Activated gamma-delta T cell (primary cell): ENCODE measurements around the gene SATB1.
"Not testable (repeated sequence)": the region's sequence is repeated elsewhere in the genome, so short reads cannot be mapped to it uniquely, and the experiment has no call there.

Experiments used
- DNase-seq: peaks from one replicate; lab custom pipeline; 2025; lab: John Stamatoyannopoulos, UW
- total RNA-seq, 2 donors: gene quantifications; one replicate each; lab custom pipeline; 2026; lab: John Stamatoyannopoulos, UW

SATB1 gene
- total RNA-seq: 235 to 357 reads per million in 2 donors

DNA sequence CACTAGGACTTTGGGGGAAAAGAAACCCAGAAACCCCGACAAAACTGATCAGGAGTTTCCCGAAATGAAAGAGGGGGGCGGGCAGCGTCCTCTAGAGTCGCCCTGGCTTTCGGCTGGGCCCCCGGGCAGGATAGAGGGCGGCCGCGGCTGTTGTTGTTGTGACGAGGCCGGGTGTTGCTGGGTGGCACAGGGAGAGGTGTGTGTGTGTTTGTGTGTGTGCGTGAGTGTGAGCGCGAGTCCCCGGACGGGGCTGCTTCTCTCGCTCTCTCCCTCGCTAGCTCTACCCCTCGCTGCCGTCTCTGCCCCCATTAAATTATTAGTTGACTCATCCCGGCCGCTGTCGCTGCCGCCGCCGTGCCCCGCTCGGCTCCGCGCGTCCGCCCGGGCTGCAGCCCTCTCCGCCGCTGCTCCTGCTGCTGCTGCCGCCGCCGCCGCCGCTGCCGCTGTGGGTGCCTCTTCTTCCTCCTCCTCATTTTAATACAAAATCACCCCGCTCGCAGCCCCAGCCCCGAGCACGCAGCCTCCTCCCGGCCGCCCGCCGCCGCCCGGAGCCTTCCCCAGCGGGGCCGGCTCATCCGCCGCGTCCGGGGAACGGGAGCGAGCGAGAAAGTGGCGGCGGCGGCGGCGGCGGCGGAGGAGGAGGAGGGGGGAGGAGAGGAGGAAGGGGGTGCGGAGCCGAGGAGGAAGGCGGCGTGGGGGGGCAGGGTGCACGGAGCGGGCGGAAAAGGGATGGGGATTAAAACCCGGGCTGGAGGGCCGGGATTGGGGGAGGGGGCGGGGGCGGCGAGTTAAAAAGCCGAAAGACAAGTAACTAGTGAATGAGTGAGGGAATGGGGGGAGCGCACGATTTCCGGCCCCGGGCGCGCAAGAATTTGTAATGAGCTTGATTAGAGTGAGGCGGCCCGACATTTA, at the start of gene SATB1:
Gene SATB1 (minus strand): TSS at position 611 of the 912 bp plus-strand sequence. CDS start 4,372 bp downstream, outside the sequence.
- DNase-seq: peak; percentile 54

DNA sequence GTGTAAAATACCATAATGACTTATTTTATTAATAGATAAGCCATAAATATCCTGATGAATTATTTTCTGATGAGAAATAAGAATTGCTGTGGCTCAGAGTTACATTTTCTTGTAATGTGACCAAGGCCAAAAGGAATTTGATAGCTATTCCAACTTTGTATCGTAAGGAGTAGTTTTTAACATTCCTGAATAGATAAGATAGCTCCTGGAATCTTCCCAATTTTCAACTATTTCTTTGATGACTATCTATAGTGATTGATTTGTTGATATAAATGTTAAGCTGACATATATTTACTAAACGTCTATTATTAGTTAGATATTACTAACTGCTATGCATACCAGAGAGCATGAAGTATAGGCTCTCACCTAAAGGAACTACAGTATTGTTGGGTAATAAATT, 49.1 kb upstream of the SATB1 start:
- no peak for DNase-seq

DNA sequence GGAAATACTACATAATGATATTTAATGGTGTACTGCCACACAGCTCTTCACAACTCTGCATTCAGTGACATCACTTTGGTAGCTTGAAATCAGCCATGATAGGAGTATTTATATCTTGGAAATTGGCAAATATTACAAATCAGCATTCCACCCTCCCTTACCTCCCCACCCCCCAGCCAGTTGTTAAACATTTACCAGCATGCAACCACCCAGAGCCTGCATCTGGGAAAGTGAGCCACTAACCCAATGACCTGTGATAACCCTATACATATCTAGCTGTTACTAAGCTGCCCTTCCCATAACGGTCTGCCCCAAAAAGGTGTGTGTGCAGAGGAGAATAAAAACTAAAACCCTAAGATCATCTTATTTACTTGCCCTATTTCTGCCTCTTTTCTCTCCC, 44.6 kb upstream of the SATB1 start:
- DNase-seq: no peak

DNA sequence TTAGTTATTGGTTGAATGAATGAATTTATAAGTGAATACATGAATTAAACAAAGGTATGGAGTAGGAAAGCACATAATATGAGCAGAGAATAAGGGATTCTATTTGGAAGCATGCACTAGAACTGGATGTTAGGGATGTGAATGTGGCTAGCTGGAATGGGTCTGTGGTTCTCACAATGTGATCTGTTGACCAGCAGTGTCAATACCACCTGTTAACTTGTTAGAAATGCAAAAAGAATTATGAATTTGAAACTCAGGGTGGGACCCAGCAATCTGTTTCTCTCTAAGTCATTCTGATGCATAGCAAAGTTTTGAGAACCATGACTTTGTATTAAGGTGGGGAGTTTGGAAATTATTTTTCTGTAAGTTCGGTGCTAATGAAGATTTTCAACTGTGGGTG, 41.0 kb upstream of the SATB1 start:
- DNase-seq: no peak

DNA sequence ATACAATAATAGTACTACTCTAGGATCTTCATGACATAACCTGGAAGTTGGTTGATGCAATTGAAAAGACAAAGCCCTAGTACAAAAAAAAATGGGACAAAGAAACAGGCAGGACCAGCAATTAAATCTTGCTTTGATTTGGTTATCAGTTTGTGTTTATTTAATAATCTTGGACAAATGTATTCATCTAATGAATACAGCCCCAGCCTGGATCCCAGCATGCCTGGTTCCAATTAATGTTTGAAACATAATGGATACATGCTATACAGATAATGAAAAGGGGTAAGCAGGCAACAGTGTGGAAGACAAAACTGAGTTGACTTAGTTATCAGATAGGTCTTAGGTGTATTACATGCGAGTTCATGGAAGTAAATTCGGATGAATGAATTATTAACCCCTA, 29.6 kb upstream of the SATB1 start:
- no peak for DNase-seq

DNA sequence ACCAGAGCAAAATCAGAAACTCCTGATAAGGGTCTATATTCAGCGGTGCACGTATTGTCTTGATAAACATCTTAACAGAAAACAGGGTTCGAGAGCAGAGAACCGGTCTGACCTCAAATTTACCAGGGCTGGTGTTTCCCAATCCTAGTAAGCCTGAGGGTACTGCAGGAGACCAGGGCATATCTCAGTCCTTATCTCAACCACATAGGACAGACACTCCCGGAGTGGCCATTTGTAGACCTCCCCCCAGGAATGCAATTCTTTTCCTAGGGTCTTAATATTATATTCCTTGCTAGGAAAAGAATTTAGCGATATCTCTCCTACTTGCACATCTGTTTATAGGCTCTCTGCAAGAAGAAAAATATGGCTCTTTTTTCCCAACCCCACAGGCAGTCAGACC, 24.5 kb upstream of the SATB1 start:
- DNase-seq: not testable (repeated sequence)

DNA sequence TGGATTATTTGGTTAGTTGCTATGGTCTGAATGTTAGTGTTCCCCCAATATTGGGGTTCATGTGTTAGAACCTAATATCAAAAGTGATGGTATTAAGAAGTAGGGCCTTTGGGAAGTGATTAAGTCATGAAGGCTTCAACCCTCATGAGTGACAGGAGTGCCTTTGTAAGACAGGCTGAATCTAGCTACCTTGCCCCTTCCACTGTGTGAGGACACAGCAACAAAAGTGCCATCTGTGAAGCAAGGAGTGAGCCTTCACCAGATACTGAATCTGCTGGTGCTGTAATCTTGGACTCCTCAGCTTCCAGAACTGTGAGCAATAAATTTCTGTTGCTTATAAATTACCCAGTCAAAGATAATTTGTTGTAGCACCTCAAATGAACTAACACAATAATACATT, 22.6 kb upstream of the SATB1 start:
- DNase-seq: no peak

DNA sequence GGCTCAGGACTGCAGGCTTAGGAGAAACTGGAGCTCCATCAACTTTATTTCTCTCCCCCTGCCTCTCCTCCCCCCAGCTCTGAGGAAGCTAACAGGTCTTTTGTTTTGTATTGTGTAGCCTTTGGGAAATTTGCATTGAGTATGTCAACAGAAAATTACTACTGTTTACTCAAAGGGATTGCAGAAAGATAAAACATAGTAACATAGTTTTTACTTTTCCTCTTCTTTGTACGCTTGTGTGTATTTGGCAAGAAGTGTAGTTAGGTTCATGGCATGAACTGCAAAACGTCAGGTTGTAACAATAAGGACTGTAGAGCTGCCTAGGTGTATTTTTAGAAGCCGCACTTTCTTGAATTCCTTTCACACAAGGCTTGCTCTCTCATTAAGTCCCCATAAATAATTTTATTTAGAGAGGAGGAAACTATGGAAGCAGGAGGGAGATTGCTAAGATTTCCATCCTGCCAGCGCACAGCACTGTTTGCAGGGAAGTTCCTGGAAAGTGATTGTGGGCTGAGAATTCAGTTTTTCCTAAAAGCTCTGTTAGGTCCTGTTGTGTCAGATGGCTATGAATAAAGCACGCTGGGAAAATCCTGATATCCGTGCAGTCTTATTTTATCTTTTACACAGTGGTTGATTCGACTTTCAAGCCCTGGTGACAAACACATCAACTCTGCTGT, 21.1 kb upstream of the SATB1 start:
- no peak for DNase-seq

DNA sequence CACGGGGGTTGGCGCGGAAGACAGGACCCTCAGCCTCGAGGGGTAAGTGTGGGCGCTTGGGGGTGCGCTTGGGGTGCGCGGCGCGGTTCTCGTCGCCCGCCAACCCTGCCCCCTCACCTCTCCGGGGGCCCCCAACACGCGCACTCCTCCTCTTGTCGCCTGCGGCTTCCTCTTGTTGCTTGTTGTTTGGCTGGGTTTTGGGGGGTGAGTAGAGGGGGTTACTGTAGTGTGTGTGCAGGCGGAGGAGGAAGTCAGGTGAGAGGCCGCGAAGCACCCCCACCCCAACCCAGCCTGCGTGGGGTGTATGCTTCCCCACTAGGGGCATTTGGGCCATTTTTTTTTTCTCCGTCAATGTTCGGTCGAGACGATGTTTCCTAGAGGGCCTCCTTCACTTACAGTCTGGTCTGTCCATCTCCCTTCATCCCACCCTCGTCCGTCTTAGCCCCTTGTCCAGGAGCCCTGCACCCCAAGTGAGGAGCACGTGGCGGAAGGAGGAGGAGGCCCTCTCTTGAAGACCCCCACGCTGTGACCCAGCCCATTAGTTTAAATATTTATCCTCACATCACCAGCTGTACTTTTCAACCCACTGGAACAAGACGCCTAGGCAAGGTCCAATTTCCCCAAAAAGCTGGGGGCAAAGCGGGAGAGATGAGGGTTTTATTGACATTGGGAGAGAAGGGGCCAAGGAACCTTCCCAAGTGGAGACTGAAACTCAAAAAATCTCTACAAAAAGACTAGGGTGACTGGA, 20.4 kb upstream of the SATB1 start:
- peak; percentile 72 for DNase-seq

DNA sequence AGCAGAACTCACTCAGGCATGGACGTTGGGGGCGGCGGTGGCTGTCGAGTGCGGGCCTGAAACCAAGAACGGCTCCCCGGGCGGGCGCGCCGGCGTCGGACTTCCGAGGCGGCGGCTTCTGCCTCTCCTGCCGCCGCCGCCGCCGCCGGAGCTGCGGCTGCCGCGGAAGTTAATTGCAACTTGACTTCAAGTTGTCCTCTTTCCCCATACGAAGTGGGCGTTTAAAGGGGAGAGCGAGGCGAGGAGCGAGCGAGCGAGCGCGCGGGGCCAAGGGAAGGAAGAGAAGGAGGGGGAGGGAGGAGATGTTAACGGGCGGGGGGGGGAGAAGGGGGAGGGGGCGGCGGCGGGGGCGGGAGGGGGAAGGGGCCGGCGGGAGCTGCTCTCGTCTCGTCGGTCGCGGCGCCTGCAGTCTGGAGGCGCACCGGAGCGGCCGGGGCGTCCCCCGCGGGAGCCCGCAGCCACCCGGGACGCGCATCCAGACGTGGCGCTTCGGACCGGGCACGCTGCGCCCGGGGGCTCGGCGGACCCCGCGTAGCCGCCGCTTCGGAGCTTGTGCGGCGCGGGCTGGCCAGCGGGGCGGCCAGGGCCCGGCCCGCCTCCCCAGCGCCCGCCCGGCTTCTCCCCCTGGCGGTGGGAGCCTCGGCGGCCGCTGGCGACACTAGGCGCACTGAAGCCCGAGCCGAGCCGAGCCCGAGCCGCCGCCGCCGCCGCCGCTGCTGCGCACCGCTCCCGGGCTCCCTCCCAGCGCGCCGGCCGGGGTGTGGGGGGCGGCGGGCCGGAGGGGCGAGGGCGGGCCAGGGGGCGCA, 19.7 kb upstream of the SATB1 start:
- DNase-seq: peak; percentile 72

DNA sequence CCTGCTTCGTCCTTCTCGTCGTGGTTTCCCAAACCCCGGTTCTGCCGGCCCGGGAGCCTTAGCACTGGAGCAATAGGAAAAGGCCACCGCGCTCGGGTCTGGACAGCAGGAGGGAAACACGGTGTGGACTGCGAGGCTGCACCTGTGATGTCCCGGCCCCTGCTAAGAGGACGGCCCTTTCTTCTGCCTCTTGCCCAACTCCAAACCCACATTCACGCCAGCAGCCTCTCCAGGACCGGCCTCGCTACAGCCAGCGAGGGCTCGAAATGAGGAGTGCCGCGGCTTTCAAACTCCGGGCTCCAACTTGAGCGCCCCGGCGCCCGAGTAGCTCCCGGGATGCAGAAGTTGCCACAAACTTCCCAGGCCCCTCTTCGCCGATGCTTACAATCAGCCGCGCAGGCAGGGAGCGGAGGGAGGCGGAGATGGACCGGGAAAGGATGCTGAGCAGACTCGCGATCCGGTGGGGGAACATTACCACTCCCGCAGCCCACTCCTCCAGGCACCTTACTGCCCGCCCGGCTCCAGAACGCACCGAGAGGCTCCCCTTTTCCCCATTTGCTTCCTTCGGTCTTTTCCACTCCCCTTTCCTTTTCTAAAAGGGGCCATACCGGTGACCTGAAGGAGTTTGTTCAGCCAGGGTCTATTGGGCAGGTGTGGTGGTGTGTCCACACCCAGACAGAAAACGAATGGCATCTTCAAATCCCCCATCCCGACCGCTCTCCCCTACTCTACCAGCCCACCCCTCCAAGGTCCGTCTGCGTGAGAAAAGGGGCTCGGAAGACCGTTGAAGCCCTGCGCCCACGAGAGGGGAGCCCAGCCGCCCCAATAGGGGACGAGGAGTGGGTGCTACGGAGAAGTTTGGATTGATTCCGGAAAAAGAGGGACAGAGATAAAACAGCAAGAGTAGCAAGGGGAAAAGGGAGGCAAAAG, 18.8 kb upstream of the SATB1 start:
- no peak for DNase-seq

DNA sequence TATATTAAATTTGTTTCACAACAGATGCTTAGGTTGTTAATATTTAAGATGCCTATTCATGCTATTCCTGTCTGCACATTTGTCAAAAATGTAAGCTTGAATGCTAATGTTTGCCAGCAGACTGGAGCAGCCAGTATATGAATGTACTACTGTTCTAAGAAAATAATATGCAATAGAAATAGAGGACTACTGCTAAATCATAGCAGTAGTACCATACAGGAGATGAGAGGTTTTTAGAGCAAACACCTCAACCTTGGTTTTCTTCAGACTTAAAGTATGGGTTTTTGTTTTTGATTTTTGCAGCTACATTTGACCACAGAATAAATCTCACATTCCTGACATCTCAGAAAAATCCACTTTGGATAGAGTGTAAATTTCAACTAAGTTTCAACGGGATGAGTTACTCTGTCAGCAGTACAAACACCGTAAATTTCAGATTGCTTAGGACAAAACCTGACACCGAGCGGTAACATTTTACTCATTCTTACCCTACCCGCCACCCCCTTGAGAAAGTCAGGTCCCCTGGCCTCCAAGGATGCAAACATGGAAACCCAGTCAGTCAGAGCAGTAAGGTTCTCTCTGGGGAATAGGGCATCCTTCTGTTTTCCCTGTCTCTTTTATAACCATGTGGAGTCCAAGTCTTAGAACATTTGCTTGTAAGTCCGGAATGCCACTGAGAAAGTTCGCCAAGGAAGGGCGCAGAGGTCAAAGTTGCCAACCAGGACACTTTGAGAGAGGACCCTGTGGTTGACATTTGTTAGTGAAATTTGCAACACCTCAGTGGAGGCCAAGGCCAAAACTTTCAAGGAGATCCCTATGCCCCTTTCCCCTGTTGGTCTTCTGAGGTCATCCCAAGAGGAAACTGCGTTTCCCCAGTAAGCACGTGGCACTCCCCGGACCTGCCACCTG, 17.9 kb upstream of the SATB1 start:
- DNase-seq: no peak

DNA sequence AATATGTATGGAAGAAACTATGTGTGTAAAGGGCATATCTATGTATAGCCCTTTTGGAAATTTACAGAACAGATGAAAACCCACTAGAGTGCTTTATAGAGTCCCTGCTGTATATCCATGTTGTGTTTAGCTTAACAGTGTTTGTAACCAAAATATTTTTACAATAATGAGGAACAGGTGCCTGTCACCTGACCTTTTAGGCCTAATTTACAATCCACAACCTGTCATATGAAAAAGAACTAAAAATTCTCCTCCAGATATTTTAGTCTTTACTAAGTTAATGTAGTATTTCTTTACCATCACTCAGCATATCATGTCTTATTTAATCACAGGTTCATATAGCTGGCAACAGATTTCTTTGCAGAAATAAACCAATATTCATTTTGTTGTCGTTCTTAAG, 16.4 kb upstream of the SATB1 start:
- DNase-seq: no peak

DNA sequence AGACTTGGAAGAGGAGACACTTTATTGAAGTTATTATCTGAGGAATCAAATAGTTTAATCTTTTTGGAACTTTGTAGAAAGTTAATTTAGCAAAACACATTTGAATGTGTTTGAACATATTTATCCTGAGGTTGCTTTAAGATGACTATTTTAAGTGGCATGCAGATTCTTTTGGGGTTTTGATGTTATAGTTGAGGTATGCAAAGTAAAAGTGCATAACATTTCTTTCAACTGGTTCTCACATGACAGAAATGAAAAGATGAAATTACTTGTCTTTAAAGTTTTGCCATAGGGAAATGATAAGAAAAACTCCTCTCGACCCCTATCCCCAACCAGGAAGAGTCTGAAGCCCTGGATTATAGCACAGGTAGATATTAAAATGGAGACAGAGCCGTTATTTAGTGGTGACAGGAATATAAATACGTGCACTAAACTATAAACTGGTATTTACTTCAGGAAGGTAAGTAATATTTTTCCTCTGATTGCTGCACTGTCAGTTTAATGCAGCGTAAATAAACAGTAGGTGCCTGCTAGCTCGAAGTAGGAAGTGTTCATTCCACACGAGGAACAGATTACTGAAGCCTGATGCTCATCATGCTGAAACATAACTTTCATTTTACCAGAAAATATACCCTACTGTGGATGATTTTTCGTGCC, 15.1 kb upstream of the SATB1 start:
- no peak for DNase-seq

DNA sequence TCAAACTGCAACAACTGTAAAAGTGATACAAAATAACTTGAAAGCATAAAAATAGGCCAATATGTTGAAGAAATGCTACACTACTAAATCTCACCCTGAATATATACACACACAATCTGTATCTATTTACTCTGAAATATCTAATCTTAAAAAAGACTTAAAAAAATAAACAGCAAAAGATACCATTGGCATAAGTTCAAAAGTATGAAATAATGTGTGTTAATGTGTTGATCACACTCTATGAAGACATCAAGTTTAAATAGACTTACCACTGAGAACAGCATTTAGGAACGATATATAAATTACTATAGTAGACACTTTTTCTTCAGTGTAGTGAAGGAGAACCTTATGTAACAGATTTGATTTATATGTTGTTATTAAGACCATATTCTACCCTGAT, 14.1 kb upstream of the SATB1 start:
- no peak for DNase-seq

DNA sequence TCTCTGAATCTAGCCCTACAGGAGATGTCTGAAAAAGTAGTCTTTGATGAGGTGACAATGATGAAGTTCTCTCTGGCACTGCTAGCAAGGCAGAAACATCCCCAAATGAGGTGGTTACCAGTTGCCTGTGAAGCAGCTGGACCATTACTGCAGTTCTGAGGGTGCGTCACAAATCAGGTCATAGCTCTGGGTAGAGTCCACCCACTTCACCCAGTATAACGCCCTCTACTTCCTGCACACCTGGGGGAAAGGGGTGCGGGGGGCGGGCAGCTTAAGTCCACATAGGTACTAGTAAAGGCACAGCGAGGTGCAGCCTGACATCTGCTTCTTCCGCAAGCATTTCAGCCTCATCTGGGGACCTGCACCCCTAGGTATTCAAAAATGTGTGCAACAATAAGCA, 13.4 kb upstream of the SATB1 start:
- no peak for DNase-seq

DNA sequence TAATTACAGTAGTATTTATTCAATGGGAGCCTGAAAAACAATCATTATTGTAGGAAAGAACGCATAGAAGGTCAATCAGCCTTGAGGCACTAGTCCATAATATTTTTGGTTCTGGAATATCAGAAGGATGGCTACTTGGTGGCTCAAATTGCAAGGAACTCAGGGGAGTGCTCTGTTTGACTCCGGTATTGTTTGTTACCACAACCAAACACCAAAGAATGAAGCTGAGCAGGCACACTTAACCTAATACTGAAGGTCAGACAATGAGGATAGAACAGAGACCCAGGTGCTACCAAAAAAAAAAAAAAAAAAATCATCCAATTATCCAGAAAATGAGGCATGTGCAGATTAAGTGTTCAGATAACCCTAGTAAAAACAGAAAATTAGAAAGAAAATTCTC, 11.1 kb upstream of the SATB1 start:
- no peak for DNase-seq

DNA sequence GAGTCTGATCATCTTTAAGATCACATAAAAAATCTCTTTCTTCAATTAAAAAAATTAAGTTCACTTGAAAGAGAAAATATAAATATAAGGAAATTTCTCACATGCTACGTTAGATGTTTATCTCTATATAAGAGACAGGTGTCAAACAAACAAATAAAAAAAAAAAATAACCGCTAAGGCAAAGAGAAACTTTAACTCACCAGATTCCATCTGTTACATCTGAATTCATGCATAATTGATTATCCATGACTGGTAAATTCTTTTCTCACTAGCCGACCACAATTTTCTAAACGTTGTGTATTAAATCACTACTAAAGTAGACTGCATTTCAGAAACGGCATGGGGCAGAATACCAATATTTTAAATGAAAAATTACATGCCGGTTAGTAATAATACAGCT, 9.6 kb upstream of the SATB1 start:
- no peak for DNase-seq

DNA sequence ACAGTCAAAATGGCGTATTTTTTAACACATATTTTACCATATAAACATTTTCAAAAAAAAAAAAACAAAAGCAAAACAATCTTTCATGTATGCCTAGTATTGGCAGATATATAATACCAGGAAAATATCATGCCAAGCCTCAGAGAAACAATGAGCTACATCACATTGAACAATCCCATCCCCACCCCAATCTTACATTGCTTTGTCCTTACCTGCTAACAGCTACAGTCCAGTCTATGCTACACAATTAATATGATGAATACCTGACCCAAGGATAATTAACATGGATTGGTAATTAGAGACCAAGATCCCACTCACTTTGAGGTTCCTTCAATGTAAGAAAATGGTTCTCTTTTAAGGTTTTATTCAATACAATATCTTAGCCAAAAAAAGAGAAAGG, 7.6 kb upstream of the SATB1 start:
- no peak for DNase-seq
